ENCODE results near the gene NCAM1. TPM values are rescaled to one million over a fixed set of nuclear protein-coding genes. Genes with fewer than 3 reads are reported as not detected.

Gene NCAM1
- total RNA-seq, 1 experiment from 2014 or later: 0.22 TPM

DNA sequence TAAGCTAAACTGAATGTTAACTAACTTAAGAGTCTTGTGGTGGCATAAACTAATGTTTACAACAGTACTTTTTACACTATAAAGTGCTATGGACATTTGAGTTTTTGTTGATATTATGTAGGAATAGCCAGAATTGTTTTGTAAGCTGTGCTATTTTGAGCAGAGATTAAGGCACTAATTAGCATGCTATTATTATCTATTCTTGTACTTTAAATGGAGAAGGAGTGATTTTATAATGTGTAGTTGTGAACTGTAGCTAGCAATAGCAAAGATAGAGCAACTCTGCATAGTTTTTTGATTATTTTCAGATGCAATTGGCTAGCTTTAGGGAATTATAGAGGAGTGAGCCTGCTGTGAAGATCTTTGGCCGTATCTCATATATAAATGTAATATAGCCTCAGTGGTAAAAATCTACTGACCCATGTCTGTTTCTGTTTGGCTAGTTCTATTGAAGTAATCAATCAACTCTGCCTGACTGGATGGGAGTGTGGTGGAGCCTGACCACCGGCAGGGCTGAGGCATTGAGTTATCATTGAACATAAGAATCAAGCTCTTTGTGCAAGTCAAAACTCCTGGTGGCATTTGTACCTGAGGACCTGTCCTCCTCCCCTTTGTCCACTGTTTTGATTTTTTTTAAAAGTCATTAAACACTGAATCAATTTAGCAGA is 34.3 kb downstream of the NCAM1 start:
- no peak overlapping the region for H3K9ac ChIP-seq (ENCODE audit: low read length)
- DNase-seq (ENCODE audit: low read depth, low spot score) (no peak), ATAC-seq (no peak)
- BruUV-seq (replicated peaks): no TSS peak
- no peaks in the 10 kb centered on the region for H3K9me3 ChIP-seq (ENCODE audit: control insufficient read depth in 1 of 2, insufficient read depth in 1 of 2, low read depth in 1 of 2, low read length in 2 of 2)
- no peak overlapping the region for H2AFZ ChIP-seq (ENCODE audit: low read depth, low read length, poor library complexity, severe bottlenecking)
- TF ChIP-seq, protein P1, sequence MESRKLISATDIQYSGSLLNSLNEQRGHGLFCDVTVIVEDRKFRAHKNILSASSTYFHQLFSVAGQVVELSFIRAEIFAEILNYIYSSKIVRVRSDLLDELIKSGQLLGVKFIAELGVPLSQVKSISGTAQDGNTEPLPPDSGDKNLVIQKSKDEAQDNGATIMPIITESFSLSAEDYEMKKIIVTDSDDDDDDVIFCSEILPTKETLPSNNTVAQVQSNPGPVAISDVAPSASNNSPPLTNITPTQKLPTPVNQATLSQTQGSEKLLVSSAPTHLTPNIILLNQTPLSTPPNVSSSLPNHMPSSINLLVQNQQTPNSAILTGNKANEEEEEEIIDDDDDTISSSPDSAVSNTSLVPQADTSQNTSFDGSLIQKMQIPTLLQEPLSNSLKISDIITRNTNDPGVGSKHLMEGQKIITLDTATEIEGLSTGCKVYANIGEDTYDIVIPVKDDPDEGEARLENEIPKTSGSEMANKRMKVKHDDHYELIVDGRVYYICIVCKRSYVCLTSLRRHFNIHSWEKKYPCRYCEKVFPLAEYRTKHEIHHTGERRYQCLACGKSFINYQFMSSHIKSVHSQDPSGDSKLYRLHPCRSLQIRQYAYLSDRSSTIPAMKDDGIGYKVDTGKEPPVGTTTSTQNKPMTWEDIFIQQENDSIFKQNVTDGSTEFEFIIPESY (IDR thresholded peaks at IDR 0.05; ENCODE audit: extremely low read depth, insufficient replicate concordance, low read length): no peak
- no peak for TF ChIP-seq ZFX (IDR thresholded peaks at IDR 0.05)
- no peak for TF ChIP-seq POLR2AphosphoS5 (IDR thresholded peaks at IDR 0.05; ENCODE audit: low read depth, low read length)
- TF ChIP-seq JUND (IDR thresholded peaks at IDR 0.05): no peak
- TF ChIP-seq ELF1 (IDR thresholded peaks at IDR 0.05; ENCODE audit: borderline replicate concordance, low read depth): no peak
- no peak for TF ChIP-seq RAD21 (IDR thresholded peaks at IDR 0.05; ENCODE audit: low read depth)
- TF ChIP-seq YY1 (IDR thresholded peaks at IDR 0.05; ENCODE audit: extremely low read depth, insufficient replicate concordance, low read depth, low read length): no peak
- TF ChIP-seq SP1 (IDR thresholded peaks at IDR 0.05; ENCODE audit: low read depth): no peak
- TF ChIP-seq POLR2A (IDR thresholded peaks at IDR 0.05; ENCODE audit: borderline replicate concordance, extremely low read depth, insufficient read depth, insufficient read length): no peak
- TF ChIP-seq, protein P2, sequence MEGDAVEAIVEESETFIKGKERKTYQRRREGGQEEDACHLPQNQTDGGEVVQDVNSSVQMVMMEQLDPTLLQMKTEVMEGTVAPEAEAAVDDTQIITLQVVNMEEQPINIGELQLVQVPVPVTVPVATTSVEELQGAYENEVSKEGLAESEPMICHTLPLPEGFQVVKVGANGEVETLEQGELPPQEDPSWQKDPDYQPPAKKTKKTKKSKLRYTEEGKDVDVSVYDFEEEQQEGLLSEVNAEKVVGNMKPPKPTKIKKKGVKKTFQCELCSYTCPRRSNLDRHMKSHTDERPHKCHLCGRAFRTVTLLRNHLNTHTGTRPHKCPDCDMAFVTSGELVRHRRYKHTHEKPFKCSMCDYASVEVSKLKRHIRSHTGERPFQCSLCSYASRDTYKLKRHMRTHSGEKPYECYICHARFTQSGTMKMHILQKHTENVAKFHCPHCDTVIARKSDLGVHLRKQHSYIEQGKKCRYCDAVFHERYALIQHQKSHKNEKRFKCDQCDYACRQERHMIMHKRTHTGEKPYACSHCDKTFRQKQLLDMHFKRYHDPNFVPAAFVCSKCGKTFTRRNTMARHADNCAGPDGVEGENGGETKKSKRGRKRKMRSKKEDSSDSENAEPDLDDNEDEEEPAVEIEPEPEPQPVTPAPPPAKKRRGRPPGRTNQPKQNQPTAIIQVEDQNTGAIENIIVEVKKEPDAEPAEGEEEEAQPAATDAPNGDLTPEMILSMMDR (IDR thresholded peaks at IDR 0.05 in 2 of 3, conservative IDR thresholded peaks at IDR 0.05 in 1 of 3; ENCODE audit: borderline replicate concordance in 1 of 3, insufficient read depth in 1 of 3, low read depth in 2 of 3, low read length in 2 of 3): no peak
- TF ChIP-seq FOSL1 (IDR thresholded peaks at IDR 0.05; ENCODE audit: low read depth): no peak
- TF ChIP-seq SRF (IDR thresholded peaks at IDR 0.05; ENCODE audit: low read depth): no peak
- no peak for TF ChIP-seq TCF7L2 (IDR thresholded peaks at IDR 0.05; ENCODE audit: borderline replicate concordance, extremely low read depth, insufficient read depth, insufficient read length)
- no peak for TF ChIP-seq EZH2phosphoT487 (IDR thresholded peaks at IDR 0.05; ENCODE audit: borderline replicate concordance)
- no peak overlapping the region for H3K27ac ChIP-seq (ENCODE audit: low read depth, low read length)
- POLR2A ChIA-PET: no interaction called here
- intact Hi-C loops (cut with micrococcal nuclease): no loop called here
- H3K4me2 ChIP-seq (ENCODE audit: low read length): no peak overlapping the region
- peaks cover 27% of the 10 kb centered on the region for H3K27me3 ChIP-seq (ENCODE audit: insufficient read depth, low read length)
- no peaks in the 10 kb centered on the region for H3K9me2 ChIP-seq (ENCODE audit: insufficient read depth)
- no peaks in the 10 kb centered on the region for H3K36me3 ChIP-seq (ENCODE audit: control insufficient read depth in 1 of 2, insufficient read depth in 2 of 2, low read length in 2 of 2)
- CTCF ChIA-PET: no interaction called here
- no peaks in the 10 kb centered on the region; the same call in 1 of the 2 replicates for H4K20me1 ChIP-seq (ENCODE audit: insufficient read depth)
- RAD21 ChIA-PET (ENCODE audit: low non-redundant PET in 1 of 2, low total read pairs in 2 of 2, uncharacterized antibody in 2 of 2, unreplicated experiment in 2 of 2): no interaction called here
- no peaks in the 10 kb centered on the region for H3K4me1 ChIP-seq (ENCODE audit: control insufficient read depth in 1 of 2, insufficient read depth in 2 of 2, low read length in 2 of 2)
- no peaks in the 10 kb centered on the region for H3K79me2 ChIP-seq (ENCODE audit: insufficient read depth, low read length)
- no peak overlapping the region for H3K4me3 ChIP-seq (replicated peaks in 1 of 2; ENCODE audit: low read depth in 1 of 2, low read length in 2 of 2)
